EH (cell line): Measurements from ENCODE around the gene ANP32A.

Experiments
- DNase-seq: peaks from one replicate; pipeline ENCODE4 v3.0.0-alpha.2; 2015; ENCODE audit warnings: low read depth

Gene ANP32A

DNA sequence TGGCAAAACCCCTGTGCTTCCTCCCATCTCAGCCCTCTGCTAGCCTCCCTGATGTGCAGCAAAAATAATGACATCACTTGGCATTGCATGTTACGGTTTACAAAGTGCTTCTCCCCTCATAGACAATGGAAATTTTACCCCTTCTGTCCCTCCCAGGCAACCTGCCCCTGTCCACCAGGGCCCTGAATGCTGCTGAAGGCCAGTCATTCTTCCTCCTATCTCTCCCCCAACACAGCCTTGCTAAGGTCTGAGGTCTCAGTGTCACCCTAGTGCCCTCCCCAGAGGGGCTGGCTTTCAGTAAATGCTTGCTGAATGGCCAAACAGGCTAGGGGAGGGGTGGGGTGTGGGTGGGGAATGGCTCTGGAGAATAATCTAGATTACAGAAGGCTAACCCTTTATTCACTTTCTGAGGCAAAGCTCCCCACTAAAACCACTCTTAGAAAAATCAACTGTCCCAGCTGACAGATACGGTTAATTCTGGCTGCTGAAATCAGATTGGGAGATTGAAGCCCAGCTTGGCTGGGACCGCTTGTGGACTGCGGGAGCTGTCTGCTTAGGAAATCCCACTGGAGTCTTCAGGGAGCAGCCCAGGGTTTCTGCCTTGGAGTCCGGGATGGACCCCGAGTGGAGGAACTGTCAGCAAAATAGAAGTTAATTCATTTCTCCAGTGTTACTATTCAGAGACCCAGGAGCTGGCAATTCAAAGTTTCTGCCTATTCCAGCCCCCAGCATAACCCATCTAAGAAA, 22.9 kb downstream of the ANP32A start:
- DNase-seq: peak; percentile 26

DNA sequence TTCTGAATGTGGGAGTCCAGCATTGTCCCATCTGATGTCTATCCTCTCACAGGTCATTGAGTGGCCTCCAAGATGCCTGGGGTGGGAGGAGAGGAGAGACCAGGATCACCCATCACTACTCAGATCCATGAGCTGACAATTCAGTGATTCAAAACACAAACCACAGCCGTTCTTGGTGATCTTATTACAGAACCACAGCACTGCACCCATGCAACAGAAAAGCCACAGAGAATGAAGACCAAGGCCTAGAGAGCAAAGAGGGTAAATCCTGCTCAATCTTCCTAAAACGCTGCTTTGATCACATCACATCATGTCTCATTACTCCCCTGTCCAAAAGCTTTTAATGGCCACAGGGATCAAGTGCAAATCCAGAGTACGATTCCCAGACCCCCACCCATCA, 23.5 kb downstream of the ANP32A start:
- DNase-seq: peak; percentile 31

DNA sequence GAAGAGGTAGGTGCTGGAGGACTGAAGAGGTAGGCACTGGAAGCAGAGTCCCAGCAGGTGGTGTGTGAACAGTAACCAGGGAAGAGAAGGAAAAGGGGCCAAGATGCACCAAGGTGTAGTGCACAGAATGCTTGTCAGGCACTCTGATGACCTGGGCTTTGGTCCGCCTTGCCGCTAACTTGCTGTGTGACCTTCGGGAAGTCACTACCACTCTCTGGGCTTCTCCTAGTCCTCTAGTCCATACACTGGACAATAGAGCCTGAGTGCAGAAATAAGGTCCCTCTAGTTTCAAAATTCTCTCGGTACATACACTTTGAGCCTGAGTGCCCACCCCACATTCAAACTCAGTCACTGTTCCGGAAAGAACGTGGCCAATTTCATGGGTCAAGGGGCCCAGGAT, 24.1 kb downstream of the ANP32A start:
- no peak for DNase-seq

DNA sequence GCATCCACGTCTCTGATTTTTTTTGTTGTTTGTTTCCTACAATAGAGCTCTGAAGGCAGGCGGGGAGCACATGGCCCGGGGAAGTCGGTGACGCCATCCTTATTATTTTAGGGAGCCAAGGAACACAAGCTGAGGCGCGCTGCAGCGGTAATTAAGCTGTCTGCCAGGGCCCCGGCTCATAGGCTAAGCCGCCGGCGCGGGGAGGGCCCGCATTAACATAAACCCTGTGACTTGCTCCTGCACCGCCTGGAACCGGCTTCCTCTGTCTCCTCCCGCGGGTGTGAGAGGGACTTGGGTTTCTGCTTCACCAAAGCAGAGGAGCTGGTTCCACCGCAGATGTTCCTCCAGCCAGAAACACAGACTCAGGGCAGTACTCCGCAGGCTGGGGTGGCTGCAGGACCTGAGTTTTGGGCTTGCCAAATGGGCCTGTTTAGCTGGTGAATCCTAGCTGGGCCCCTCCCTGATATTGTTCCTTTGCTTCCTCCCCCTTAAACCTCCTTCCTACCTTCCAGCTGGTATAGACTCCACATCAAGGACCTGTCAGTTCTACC, 25.3 kb downstream of the ANP32A start:
- DNase-seq: peak; percentile 86

DNA sequence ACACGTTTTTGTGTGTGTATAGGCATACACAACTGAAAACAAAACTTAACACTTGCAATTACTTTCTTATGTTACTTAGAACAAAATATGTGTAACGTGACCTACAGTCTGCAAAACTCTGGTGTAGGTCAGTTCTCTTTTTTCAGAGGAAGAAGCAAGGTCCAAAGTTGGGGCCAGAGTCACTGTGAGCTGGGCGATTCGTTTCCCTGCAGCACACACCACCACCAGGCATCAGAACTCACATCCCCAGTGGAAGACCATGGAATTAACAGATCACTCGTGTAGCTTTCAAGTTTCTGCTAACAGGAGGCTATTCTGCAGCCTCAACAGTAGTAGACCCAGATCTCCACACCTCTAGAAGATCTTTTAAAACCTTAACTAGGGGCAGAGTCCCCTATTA, 25.8 kb downstream of the ANP32A start:
- DNase-seq: no peak

DNA sequence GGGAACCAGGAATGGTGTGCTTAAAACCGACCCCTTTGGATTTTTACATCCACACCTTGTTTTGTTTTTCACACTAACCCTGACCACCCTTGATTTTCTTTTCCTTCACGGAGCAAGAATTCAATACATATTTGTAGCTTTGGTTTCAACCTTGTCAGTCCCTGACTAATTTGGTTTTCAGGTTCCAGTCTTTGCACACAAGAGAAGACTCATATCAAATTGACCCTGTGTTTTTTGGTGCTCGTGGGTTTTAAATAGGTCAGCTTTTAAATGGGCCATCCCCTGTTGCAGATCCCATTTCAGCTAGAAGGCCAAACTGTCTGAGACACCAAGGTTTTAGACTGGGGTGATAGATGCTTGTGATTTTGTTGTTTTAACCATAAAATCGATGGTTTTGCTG, 26.4 kb downstream of the ANP32A start:
- no peak for DNase-seq

DNA sequence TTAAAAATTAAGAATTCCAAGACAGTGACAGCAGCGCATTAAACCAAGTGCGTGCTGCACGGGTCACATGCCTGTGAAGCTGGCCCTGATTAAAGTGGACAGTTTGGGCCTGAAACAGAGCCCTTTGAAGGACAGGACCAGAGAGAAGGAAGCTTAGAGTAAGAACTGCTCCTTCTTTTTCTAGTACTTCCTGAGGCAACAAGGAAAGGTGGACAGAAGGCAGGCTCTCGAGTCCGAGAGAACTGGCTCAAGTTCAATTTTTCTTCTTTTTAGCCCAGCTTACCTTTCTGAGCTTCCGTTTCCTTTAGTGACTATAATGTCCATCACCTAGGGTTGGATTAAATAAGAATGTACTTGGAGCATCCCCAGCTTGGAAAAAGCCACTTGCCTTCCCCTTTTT, 26.9 kb downstream of the ANP32A start:
- no peak for DNase-seq

DNA sequence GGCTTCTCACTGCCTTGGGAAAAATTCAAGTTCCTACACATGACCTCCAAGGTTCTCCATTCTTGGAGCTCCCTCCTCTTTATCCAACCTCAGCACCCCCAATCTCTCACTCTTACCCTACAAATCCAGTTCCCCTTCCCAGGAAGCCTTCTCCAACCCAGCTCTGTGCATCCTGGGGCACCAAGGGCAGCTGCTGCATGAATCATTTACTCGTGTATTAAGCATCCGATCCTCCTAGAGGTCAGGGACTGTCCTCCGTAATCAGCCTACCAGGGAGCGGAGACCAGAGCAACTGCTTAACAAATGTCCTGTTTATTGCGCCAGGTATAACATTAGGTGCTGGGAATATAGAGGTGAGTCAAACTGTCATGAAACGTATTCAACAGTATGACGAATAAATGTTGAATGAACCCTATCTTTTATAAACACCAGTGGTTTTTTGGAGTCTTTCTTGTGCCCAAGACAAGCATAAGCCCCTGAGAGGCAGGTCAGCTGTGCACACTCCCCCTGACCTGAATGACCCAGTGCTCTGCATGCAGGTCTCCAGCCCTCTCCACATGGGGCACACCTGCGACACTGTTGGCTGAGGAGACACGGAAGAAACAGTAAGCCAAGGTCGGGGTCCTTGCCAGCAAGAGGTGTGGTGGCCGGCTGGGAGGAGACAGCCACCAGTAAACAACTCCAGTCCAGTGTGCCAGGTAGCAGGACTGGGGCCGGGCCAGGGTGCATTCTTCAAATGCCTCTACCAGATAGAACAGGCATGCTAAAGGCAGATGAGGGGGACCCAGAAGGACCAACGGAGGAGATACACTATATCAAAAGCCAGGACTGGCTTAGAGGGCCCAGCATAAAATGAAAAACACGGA, 27.6 kb downstream of the ANP32A start:
- no peak for DNase-seq

DNA sequence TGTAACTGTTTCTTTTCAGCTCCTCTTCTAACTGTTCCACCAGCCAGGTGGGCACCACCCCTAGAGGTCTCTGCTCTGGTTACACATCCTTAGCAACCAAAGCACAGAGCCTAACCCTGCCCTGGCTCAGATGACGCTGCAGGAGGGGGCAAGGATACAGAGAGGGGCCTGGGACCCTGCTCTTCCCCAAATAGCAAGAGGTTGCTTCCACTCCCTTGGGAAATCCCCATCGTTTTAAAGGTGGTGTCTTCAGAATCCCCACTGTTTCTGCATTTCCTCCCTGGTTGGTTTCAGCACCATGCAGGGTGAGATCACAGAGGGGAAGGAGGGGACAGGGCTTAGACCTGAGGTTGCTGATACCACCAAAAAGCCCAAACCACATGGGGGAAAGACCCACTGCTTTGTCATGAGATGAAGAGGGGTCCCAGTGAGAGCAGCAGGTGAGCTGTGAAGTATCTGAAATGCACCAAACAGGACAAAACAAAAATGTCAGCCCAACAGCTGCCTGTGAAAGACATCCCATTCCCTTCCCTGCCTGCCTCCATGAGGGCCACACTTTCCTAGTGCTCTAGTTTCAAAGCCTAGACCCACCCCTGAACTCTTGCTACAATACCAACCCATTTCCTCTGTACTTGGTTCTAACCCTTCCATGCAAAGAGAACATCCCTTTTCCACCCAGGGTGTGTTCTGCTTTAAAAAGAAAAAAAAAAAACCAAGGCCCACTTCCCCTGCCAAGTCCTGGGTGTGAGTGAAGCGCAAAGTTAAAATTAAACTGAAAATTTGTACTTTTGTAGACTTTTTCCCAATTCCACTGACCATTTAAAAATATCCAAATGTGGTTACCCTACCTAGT, 29.0 kb downstream of the ANP32A start:
- no peak for DNase-seq

DNA sequence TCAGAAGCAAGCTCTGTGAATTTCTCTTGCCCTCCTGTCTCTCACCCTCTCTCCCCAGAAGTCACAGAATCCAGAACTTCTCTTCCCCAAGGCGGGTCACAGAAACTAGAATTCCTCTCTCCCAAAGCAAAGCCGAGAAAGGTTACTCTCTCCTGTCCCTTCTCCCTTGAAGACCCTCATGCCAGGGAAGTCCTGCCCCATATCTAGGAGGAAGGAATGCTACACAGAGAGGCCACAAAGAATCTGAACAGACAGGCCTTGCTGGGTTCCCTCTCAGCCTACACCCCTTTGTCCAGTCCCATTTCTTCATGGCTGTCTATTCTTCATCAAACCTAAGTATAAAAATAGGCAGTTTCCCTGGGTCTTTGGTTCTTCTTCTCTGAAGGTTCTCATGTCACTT, 29.8 kb downstream of the ANP32A start:
- DNase-seq: no peak

DNA sequence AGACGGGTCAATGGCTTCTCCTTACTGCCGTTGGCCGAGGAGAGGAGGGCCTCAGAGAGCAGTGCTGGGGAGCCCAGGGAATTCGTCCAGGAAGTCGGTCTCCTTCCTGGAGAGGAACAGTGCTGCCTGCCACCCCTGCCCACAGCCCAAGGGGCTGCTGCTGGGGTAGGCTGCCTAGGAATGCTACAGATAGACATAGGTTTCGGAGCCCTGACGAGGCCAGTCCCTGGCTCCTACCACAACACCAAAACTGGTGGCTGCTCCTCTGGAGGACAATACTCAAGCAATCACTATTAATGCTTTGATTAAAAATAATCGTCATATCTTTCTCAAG, 30.5 kb downstream of the ANP32A start:
- no peak for DNase-seq

DNA sequence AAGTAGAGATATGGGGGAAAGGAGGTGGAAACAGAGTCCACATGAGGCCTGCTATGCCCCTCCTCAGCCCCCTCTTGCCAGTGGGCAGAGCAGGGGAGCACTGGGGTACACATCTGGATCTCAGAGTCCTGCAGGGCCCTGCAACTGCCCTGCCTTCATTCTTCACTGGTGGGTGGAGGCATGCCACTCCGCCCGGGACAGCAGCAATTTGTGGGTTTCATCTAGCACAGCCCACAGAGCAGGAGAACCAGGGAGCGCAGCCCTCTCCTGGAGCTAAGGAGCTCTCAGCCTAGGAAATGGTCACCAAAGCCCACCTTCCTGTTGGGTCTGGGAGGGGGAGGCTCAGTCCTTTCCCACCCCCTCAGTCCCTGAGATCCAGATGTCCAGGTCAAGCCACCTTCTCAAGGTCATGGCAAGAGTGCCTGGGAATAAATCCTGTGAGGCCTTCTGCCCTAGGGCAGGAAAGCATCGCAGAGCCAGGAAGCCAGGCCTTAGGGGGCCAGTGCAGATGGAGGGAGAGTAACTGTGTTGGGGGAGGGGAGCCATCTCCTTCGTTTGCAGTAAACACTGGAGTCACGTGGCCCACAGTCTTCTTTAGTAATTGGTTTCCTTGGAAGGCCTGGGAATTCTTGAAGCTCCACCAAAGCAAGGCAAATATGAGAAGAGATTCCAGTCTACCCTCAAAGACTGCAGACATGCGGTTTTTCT, 31.0 kb downstream of the ANP32A start:
- peak; percentile 93 for DNase-seq

DNA sequence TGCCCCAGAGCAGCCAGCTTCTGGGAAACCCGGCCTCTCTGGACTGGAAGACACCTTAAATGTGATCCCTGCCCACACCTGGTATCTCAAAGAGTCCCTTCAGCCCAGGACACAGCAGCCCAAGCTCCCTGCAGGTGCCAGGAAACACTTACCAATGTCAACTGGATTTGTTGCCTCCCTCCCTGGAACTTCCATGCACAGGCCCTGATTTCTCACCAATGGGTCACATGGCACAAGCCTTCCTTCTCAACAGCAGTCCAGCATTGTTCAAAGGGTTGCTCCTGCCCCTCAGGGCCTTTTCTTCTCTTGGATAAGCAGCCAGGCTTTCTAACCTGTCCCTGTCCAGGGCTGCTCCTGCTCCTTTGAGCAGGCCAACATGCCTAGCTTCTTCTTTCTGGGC, 31.6 kb downstream of the ANP32A start:
- DNase-seq: no peak

DNA sequence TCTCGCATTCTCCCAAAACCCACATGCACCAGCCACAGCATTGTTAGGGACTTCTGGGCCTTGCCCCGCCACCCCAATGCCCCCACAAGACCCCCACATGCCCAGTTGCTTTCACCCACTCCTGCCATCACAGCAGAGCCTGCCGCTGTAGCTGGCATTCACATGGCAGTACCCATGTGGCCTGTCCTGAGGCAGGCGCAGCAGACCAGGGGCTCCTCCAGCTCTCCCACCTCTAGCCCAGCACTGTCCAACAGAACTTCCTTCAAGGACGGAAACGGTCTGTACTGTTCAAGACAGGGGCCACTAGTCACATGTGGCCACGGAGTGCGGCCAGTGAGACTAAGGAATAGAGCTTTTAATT, 32.5 kb downstream of the ANP32A start:
- DNase-seq: no peak

DNA sequence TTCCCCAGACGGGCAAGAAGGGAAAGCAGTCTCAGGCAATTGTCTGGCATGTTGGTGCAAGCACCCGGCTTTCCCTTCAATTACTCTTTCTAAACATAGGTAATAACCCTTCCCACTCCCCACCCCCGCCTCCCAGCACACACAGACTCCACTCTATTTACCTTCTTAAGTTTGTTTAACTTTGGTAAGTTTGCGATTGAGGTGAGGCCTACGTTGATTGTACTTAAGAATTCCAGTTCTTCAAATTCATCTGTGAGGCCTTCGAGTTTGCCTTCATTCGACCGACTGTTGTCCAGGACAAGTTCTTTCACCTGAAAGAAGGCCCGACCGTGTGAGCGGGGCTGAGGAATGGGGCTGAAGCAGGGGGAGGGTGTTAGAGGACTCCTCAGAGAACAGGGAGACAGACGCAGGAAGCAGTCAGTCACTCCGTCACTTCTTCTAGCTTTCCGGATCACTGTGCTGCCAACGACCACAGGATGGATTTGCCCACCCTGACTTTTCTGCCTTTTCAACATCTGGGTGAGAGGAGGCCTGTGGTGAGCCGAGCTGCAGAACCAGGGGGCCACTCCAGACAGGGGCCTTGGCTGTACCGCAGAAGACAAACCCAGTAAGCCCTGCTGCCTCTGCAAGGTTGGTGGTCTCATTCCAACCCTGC, 33.0 kb downstream of the ANP32A start:
- DNase-seq: no peak

DNA sequence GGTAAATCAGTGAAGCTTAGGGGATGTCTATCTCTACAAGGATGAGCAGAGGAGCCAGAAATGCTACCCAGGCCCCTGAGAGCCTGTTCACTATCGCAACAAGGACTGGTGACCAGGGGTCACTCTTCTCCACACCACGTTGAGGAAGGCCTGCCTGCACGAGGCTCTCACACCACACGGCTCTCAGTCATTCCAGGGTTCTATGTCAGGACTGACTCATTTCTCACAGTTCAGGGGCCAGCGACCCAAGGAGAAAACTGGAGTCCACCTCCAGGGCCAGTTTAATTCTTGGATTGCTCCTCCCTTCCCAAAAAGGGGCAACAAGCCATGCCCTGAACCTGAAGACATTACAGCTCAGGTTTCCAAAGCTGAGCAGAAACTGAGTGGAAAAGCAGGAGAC, 33.9 kb downstream of the ANP32A start:
- no peak for DNase-seq

DNA sequence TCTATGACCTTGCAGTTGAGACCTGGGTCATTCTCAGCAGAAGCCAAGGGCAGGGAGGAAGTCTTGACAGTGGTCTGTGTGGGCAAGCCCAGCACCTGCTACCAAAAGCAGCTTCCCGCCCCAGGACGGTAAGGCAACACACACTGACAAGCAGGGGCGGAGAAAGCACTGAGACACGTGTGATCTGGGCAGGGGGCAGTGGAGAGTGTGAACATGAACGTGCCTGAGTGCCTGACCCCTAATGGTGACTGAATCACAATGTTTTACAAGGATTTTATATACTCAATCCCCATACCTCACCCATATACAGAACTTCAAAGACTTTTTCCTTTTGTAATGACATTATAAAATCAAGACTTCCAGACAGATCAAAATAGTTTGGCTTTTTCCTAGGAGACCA, 35.2 kb downstream of the ANP32A start:
- no peak for DNase-seq

DNA sequence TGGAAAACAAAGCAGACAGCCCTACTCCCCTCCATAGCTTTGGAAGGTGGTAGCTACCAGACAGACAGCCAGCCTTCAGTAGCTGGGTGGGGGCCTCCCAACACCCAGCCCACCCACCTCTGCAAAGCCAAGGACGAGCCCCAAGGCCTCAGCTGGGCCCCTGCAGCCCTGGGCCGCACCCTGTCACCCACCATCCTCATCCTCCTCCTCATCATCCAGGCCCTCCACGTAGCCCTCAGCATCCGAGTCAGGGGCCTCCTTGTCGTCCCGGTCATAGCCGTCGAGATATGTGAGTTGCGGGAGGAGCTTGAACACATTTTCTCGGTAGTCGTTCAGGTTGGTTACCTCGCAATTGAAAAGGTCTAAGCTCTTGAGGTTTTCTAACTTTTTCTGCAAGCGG, 36.5 kb downstream of the ANP32A start:
- DNase-seq: no peak

DNA sequence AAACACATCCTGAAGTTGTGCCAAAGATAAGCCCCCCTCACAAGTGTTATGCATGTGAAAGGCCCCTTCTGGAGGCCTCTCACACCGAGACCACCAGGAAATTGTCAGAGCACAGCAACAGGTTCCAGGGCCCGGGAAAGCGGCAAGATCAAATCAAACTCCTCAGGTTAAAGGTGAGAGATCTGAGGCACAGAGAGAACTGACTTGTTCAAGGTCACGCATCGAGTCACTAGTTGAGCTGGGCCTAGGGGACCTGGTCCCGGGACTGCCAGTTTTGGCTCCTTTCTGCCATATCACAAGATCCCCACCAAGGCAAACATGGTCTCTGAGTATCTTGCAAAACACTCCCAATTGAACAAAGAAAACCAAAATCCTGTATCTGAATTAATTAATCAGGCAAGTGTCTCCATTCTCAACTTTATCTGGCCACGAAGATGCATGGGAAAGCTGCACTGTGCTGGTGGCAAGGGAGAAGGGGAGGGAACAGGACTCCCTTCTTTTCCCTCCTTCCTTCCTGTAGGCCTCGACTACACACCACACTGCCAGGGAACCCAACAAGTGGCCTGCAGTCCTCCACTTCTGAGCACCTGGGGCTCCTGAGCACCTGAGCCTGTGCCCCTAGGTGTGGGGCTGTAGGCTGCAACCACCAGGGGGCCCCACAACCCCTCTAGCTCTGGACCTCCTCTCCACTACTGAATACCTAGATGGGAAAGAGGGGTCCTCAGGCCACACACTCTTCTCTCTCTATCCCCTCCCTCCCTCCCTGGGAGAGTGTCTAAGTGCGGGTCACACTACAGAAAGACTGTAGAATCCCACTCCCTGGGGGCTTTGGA, 37.3 kb downstream of the ANP32A start:
- peak; percentile 30 for DNase-seq

DNA sequence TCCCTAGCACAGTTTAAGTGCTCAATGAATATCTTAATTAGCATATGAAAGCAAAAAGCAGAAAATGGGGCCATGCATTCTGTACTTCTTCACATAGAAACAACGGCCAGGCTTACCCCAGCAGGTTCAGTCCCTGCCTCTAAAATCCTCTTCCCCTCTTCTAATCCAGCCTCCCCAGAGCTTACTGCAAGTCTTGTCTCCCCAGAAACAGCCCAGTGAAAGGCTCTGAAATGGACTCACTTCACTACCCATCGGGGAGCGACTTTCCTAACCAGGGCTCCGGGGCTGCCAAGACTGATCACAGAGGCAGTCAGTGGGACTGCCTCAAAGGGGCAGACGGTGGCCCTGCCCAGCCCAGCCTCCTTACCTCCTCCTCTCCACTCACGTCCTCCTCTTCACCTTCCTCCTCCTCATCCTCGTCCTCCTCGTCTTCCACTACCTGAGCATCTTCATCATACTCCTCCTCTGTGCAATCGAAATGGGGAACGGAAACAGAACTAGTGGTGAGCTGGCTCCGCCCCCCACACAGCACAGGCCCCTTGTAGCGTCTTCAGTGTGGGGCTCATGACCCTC, 38.0 kb downstream of the ANP32A start:
- no peak for DNase-seq
